Liver (tissue), 3 donors: ENCODE results near the gene SGF29.
"Not testable (repeated sequence)": the region's sequence is repeated elsewhere in the genome, so short reads cannot be mapped to it uniquely, and the experiment has no call there.

ENCODE experiments used
- EGR1 ChIP-seq, 2 donors: IDR thresholded peaks; 2 replicates each; pipeline ENCODE4 v1.6.1; 2016 to 2018; ENCODE audit warnings: antibody characterized with exemption in 2 of 2, low read depth in 2 of 2
- SP1 ChIP-seq: IDR thresholded peaks from 2 replicates; pipeline ENCODE4 v1.6.1; 2018; ENCODE audit warnings: antibody characterized with exemption, mild to moderate bottlenecking
- TF ChIP-seq, protein P1 (sequence below): fragments of 150-350 bp; IDR thresholded peaks from 2 replicates; pipeline ENCODE4 v1.5.1; 2017; ENCODE audit warnings: improper control_type of control experiment, low read depth, low read length; ENCODE audit not compliant: missing input control
- donor health status: healthy.
- donor health status: healthy.

DNA sequence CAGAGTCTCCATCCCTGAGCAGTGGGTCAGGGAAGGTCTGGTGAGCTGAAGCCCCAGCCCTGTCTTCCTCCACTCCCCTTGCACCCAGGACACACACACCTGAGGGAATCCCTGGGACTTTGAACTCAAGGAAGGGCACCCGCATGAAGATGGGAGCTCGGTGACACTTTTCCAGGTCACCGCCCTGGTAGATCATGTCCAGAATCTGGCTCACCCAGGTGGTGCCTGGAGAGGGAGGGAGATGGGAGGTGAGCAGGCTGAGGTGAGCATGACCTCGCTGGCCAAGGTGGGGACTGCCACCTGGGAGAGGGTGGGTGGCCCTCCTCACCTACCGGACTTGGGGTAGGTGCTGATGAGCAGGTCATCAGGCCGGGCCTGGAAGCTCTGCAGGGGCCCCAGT lies 41.7 kb downstream of the SGF29 start:
- TF ChIP-seq EGR1 (IDR thresholded peaks at IDR 0.05; ENCODE audit: low read depth in 2 of 2); SP1: not testable (repeated sequence)
- TF ChIP-seq, protein P1, sequence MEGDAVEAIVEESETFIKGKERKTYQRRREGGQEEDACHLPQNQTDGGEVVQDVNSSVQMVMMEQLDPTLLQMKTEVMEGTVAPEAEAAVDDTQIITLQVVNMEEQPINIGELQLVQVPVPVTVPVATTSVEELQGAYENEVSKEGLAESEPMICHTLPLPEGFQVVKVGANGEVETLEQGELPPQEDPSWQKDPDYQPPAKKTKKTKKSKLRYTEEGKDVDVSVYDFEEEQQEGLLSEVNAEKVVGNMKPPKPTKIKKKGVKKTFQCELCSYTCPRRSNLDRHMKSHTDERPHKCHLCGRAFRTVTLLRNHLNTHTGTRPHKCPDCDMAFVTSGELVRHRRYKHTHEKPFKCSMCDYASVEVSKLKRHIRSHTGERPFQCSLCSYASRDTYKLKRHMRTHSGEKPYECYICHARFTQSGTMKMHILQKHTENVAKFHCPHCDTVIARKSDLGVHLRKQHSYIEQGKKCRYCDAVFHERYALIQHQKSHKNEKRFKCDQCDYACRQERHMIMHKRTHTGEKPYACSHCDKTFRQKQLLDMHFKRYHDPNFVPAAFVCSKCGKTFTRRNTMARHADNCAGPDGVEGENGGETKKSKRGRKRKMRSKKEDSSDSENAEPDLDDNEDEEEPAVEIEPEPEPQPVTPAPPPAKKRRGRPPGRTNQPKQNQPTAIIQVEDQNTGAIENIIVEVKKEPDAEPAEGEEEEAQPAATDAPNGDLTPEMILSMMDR: not testable (repeated sequence)
